Epithelial cell of proximal tubule (primary cell): Measurements from ENCODE around the gene RND1. TPM values are rescaled to one million over a fixed set of nuclear protein-coding genes. Genes with fewer than 3 reads are reported as not detected.
"Not testable (repeated sequence)": the region's sequence is repeated elsewhere in the genome, so short reads cannot be mapped to it uniquely, and the experiment has no call there.

Source experiments
- DNase-seq: peaks from one replicate; pipeline ENCODE4 v3.0.0-alpha.2; 2011; ENCODE audit warnings: low read depth
- H3K4me3 ChIP-seq: 2 replicates; pipeline ENCODE4 v1.5.1; 2011; ENCODE audit warnings: low read depth, mild to moderate bottlenecking, low read length
- total RNA-seq: library from RNA; depleted of rRNA; stranded (reverse); fragments of >200 nt; gene quantifications from 2 replicates; pipeline ENCODE4 v1.2.3, GENCODE V29; 2015
- TF ChIP-seq, protein P1 (sequence below): conservative IDR thresholded peaks from 2 replicates; pipeline ENCODE4 v1.5.1; 2012; ENCODE audit warnings: low read depth, mild to moderate bottlenecking, low read length

The RND1 gene
- total RNA-seq, 1 donor from 2014 or later = 8.9 TPM

DNA sequence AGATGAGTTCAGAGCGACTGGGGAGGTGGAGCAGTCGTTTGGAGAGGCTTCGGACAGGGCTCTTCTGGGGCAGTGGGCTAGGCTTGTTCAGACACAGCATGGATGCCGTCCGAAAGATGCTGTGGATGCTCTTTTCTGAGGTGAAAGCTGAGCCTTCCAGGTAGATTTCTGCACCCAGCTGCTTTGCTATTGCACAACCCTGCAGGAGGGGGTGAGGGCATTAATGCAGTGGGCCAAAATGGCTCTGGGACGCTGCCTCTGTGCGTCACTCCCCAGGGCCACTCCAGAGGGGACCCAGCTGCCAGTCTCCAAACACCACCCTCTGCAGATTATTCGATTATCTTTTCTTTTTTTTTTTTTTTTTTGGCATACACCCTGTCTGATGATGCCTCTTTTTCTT is 7.6 kb downstream of the RND1 start:
- TF ChIP-seq, protein P1, sequence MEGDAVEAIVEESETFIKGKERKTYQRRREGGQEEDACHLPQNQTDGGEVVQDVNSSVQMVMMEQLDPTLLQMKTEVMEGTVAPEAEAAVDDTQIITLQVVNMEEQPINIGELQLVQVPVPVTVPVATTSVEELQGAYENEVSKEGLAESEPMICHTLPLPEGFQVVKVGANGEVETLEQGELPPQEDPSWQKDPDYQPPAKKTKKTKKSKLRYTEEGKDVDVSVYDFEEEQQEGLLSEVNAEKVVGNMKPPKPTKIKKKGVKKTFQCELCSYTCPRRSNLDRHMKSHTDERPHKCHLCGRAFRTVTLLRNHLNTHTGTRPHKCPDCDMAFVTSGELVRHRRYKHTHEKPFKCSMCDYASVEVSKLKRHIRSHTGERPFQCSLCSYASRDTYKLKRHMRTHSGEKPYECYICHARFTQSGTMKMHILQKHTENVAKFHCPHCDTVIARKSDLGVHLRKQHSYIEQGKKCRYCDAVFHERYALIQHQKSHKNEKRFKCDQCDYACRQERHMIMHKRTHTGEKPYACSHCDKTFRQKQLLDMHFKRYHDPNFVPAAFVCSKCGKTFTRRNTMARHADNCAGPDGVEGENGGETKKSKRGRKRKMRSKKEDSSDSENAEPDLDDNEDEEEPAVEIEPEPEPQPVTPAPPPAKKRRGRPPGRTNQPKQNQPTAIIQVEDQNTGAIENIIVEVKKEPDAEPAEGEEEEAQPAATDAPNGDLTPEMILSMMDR = no peak
- DNase-seq = no peak
- H3K4me3 ChIP-seq = no peak overlapping the region

DNA sequence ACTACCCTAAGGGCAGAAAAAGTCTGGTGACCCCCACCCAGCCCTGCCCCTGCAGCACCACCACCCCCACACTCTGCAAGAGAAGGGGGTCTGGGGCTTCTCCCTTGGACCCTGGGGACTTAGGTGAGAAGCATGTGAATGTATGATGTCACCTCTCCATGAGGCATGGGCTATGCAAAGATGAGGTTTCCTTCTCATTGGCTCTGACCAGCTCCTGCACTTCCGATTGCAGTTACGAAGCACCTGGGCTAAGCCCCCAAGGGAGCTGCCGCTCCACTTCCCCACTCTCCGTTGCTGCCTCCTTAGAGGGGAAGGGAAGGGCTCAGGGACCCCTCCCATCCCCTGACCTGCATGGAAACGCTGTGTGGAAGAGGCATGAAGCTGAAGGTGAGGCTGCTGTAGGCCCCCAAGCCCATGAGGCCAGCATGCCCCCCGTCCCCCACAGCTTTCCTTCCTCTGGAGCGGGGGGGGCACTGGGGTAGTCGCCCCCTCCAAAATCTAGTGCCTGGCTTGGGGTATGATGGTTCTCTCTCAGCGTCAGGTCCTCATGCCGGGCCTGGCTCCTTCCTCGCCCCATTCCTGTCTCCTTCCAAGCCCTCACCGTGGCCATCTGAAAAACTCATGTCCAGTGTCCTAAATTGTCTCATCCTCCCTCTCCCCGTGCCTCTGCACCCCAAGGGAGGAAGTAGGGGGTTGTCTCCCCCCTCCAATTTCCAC is 8.2 kb downstream of the RND1 start:
- H3K4me3 ChIP-seq = no peak overlapping the region
- no peak for DNase-seq
- TF ChIP-seq, protein P1 = no peak

DNA sequence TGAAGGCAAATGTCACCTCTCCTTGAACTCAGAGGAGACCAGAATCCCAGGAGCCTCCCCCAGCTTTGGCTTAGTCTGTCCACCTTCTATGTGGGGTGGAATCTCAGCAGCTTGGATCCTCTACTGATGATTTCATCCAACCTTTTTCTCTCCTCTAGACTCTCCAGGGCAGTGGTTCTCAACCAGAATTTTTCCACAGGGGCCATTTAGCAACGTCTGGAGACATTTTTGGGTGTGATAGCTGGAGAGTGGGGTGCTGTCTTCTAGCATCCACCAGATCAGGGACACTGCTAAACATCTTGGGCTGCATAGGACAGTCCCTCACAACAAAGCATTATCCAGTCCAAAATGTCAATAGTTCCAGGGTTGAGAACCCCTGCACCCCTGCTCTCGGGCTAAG is 9.3 kb downstream of the RND1 start:
- no peak for DNase-seq
- TF ChIP-seq, protein P1 = no peak

DNA sequence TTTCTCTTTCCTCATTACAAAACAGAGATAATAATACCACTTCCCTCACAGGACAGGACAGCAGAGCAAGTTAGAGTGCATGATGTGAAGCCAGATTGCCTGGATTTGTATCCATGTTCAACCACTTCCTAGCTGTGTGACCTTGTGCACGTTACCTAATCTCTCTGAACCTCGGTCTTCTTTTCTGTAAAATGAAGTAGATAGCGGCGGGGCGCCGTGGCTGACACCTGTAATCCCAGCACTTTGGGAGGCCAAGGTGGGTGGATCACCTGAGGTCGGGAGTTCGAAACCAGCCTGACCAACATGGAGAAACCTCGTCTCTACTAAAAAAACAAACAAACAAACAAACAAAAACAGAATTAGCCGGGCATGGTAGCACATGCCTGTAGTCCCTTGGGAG is 10.7 kb downstream of the RND1 start:
- H3K4me3 ChIP-seq, DNase-seq: not testable (repeated sequence)

More for the DNA sequence above, 9.3 kb downstream of the RND1 start:
- H3K4me3 ChIP-seq = no peak overlapping the region

DNA sequence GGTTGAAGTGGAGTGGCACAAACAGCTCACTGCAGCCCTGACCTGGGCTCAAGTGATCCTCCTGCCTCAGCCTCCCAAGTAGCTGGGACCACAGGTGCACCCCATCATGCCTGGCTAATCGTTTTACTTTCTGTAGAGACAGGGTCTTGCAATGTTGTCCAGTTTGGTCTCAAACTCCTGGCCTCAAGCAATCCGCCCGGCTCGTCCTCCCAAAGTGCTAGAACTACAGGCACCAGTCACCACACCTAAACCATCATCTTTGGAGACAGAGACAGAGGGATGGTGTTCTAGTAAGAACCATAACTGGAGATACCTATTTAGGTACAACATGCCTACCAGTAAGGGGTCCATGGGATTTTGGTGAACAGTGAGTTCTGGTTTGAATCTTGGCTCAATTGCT is 11.2 kb downstream of the RND1 start:
- TF ChIP-seq, protein P1 = no peak
- DNase-seq = no peak
- H3K4me3 ChIP-seq = no peak overlapping the region

DNA sequence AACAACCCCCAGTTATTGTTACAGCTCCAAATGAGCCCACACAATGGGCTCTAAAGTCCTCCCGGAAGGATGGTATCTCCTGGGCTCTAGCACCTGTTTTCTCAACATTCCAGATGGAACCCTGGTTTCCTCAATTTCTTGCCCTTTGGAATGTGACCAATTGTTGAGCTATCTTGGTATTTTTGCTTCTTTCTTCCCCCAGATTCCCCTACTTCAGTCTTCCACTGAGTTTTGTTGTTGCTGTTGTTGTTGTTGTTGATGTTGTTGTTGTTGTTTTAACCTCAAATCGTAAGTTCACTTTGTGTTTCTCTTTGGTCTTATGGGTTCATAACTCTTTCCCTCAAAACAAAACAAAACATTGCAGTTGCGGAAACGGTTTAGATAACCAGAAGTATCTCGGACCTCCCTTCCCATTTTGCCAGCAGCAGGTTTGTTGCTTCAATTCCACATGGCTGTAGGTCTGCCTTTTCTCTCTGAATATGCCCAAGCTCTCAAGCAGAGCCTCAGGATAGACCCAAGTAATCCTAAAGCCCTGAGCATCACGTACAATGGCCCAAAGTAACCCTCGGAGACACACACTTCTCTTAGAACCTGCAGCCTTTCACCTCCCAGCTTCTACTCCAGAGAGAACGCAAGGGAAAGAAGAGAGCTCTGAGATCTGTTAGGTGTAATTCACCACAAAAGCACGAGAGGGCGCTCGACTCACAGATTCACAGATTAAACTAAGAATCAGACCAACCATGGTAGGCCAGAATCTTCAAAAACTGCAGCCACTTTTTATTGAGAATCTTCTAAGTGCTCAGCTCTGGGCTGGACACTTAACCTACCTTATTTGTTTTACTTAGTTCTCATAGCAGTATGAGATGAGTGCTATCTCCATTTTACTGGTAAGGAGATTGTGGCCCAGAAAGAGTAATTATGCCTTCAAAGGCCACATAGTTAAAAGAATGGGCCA is 12.7 kb downstream of the RND1 start:
- peak; percentile 57 for DNase-seq
- peak overlapping the region; percentile 75 for H3K4me3 ChIP-seq
- TF ChIP-seq, protein P1 = peak; percentile 86
